Panc1 (cell line): ENCODE measurements around the gene FRMD4A. TPM values are rescaled to one million over a fixed set of nuclear protein-coding genes. Genes with fewer than 3 reads are reported as not detected.

Experiments
- ATAC-seq: fragments of 200-7000 bp; cut with Tn5 transposase; 2 replicates; pipeline ENCODE4 v1.9.1; 2020; ENCODE audit warnings: mild to moderate bottlenecking, moderate library complexity
- BruUV-seq: library from RNA; stranded (reverse); fragments of 400-500 nt; replicated peaks from 2 replicates; lab custom pipeline; 2021; lab: Mats Ljungman, UMichigan
- CTCF ChIA-PET: fragments of 300-600 bp; sonication (Branson Sonifier 250); formaldehyde crosslinking; loops from one replicate; lab custom pipeline; 2022; ENCODE audit warnings: antibody characterized with exemption; lab: Charles Lee
- POLR2A ChIA-PET: fragments of 300-600 bp; sonication (Branson Sonifier 250); formaldehyde crosslinking; loops from one replicate; lab custom pipeline; 2022; ENCODE audit warnings: antibody characterized with exemption; lab: Charles Lee
- DNase-seq: peaks from one replicate; pipeline ENCODE4 v3.0.0-alpha.2; 2010; ENCODE audit warnings: low read depth, low spot score
- H3K27ac ChIP-seq: 2 replicates; pipeline ENCODE4 v1.5.1; 2011; ENCODE audit warnings: mild to moderate bottlenecking, low read length, inconsistent platforms
- H3K27me3 ChIP-seq: fragments of 200-500 bp; sonication (Bioruptor generic); 2 replicates; pipeline ENCODE4 v1.6.0; 2014; ENCODE audit warnings: low read length, inconsistent platforms; ENCODE audit not compliant: control insufficient read depth, insufficient read depth
- H3K36me3 ChIP-seq: fragments of 200-500 bp; sonication (Bioruptor generic); 2 replicates; pipeline ENCODE4 v1.5.1; 2014; ENCODE audit warnings: inconsistent platforms, mild to moderate bottlenecking, low read length, moderate library complexity; ENCODE audit not compliant: control insufficient read depth, insufficient read depth
- H3K4me1 ChIP-seq: 2 replicates; pipeline ENCODE4 v1.5.1; 2011; ENCODE audit warnings: inconsistent platforms, mild to moderate bottlenecking, low read length, moderate library complexity; ENCODE audit not compliant: control insufficient read depth, insufficient read depth
- H3K4me3 ChIP-seq, 2 experiments: 2 replicates each; pipeline ENCODE4 v1.5.1; 2011 to 2012; ENCODE audit warnings: low read depth in 2 of 2, low read length in 2 of 2, mild to moderate bottlenecking in 2 of 2, inconsistent platforms in 1 of 2, moderate library complexity in 1 of 2
- H3K9me3 ChIP-seq: fragments of 200-500 bp; sonication (Bioruptor generic); 2 replicates; pipeline ENCODE4 v1.5.1; 2014; ENCODE audit warnings: low read depth, mild to moderate bottlenecking, inconsistent platforms, low read length, moderate library complexity; ENCODE audit not compliant: control insufficient read depth, insufficient read depth
- POLR2AphosphoS5 ChIP-seq: IDR thresholded peaks from 2 replicates; pipeline ENCODE4 v1.6.1; 2012; ENCODE audit warnings: mild to moderate bottlenecking, low read depth, low read length, moderate library complexity
- SIN3A ChIP-seq: IDR thresholded peaks from 2 replicates; pipeline ENCODE4 v1.6.1; 2012; ENCODE audit warnings: low read depth, mild to moderate bottlenecking, low read length, moderate library complexity, borderline replicate concordance; ENCODE audit not compliant: insufficient read depth
- TCF7L2 ChIP-seq: IDR thresholded peaks from 2 replicates; pipeline ENCODE4 v1.6.1; 2011; ENCODE audit warnings: mild to moderate bottlenecking, low read depth, low read length, inconsistent platforms
- in situ Hi-C: cut with HindIII; loops from 2 replicates; pipeline ENCODE4 v1.10.0; 2016; ENCODE audit warnings: low sequenced_read_pairs, low pct_unique_long_range_greater_than_20kb
- intact Hi-C: fragments of 100-400 bp; cut with micrococcal nuclease; formaldehyde crosslinking; loops from one replicate; pipeline ENCODE4 v1.10.0; 2022; ENCODE audit not compliant: unreplicated experiment
- total RNA-seq: library from RNA; stranded (reverse); gene quantifications from one replicate; pipeline ENCODE4 v1.2.1, GENCODE V29; 2021; ENCODE audit not compliant: unreplicated experiment
- TF ChIP-seq, protein P1 (sequence below): fragments of 450-650 bp; IDR thresholded peaks from 2 replicates; pipeline ENCODE4 v1.5.1; 2017; ENCODE audit warnings: mild to moderate bottlenecking

FRMD4A gene
- total RNA-seq, 1 experiment from 2014 or later = 7.1 TPM

DNA sequence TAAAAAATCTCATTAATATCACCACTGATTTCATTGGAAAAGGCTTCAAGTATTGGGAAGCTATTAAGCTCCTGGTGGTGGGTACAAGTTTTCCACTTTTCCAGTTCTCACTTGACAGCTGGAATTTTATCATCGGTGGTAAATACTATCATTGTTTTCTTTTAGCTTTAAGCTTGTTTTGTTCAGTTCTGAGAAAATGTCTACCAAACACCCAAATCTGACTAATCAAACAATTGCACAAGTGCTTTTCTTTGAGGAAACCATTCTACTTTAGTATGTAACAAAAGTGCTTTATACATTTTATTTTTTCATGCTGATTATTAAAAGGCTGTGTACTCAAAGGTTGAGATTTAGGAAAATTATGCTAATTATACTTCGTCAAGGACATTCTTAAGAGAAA is 736.1 kb downstream of the FRMD4A start:
- no peak overlapping the region for H3K27ac ChIP-seq
- no peaks in the 10 kb centered on the region for H3K4me1 ChIP-seq
- ATAC-seq (no peak), DNase-seq (no peak)
- H3K27me3 ChIP-seq = no peaks in the 10 kb centered on the region
- TF ChIP-seq TCF7L2 (no peak), SIN3A (no peak), POLR2AphosphoS5 (no peak)
- TF ChIP-seq, protein P1, sequence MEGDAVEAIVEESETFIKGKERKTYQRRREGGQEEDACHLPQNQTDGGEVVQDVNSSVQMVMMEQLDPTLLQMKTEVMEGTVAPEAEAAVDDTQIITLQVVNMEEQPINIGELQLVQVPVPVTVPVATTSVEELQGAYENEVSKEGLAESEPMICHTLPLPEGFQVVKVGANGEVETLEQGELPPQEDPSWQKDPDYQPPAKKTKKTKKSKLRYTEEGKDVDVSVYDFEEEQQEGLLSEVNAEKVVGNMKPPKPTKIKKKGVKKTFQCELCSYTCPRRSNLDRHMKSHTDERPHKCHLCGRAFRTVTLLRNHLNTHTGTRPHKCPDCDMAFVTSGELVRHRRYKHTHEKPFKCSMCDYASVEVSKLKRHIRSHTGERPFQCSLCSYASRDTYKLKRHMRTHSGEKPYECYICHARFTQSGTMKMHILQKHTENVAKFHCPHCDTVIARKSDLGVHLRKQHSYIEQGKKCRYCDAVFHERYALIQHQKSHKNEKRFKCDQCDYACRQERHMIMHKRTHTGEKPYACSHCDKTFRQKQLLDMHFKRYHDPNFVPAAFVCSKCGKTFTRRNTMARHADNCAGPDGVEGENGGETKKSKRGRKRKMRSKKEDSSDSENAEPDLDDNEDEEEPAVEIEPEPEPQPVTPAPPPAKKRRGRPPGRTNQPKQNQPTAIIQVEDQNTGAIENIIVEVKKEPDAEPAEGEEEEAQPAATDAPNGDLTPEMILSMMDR = no peak
- CTCF ChIA-PET = no interaction called here
- H3K4me3 ChIP-seq = no peak overlapping the region
- intact Hi-C loops = no loop called here
- in situ Hi-C loops = no loop called here
- no TSS peak for BruUV-seq
- no peaks in the 10 kb centered on the region for H3K9me3 ChIP-seq
- POLR2A ChIA-PET = no interaction called here
- H3K36me3 ChIP-seq = no peaks in the 10 kb centered on the region
